ENCODE data around the gene ADAMTS18. TPM values are rescaled to one million over a fixed set of nuclear protein-coding genes. Genes with fewer than 3 reads are reported as not detected.

Gene ADAMTS18
- total and polyA plus RNA-seq, 9 of the 15 experiments (the other 6 are each of a cell fraction or from before 2014, with no cell fraction given), result not detected

- POLR2A ChIA-PET, result no interaction called here
- Histone ChIP-seq H2AFZ (ENCODE audit: low read depth, low read length) (no peak overlapping the region), H3K27me3 (ENCODE audit: control insufficient read depth in 2 of 2, insufficient read depth in 2 of 2, low read length in 2 of 2) (no peaks in the 10 kb centered on the region), H3K9me3 (replicated peaks; ENCODE audit: control insufficient read depth, insufficient read depth, low read depth, low read length) (no peaks in the 10 kb centered on the region), H3K9me1 (ENCODE audit: control insufficient read depth, insufficient read depth, low read length) (peaks cover 2% of the 10 kb centered on the region), H3K4me1 (replicated peaks in 1 of 2; ENCODE audit: control insufficient read depth in 2 of 2, insufficient read depth in 2 of 2, low read length in 2 of 2) (no peaks in the 10 kb centered on the region), H3K4me3 (no peak overlapping the region), H3K9ac (ENCODE audit: insufficient read depth in 1 of 2, low read depth in 2 of 2, low read length in 2 of 2) (no peak overlapping the region), H3K79me2 (ENCODE audit: control insufficient read depth, insufficient read depth, low read length) (no peaks in the 10 kb centered on the region), H3K27ac (ENCODE audit: extremely low read depth, low read depth, low read length) (no peak overlapping the region), H3K4me2 (ENCODE audit: insufficient read depth, low read length) (no peak overlapping the region), H3K36me3 (ENCODE audit: control insufficient read depth, insufficient read depth, low read length) (no peaks in the 10 kb centered on the region), H4K20me1 (replicated peaks; ENCODE audit: control insufficient read depth, insufficient read depth, low read length) (no peaks in the 10 kb centered on the region)
- BruUV-seq (replicated peaks), result no TSS peak
- CTCF ChIA-PET (ENCODE audit: low intra/inter-chr PET ratio), result no interaction called here
- intact Hi-C loops (cut with micrococcal nuclease), result no loop called here
- ATAC-seq (no peak), FAIRE-seq (no peak), DNase-seq (ENCODE audit: extremely low read depth in 1 of 4, low spot score in 3 of 4) (no peak)
- 0% methylated on average over 2 of the region's 2 CpGs for WGBS (ENCODE audit: insufficient coverage, low coverage, missing lambda C conversion rate)
- TF ChIP-seq PHF21A (IDR thresholded peaks at IDR 0.05; ENCODE audit: borderline replicate concordance, low read depth), result no peak
- TF ChIP-seq NFATC3 (IDR thresholded peaks at IDR 0.05), result no peak
- TF ChIP-seq ZBED1 (IDR thresholded peaks at IDR 0.05), result no peak
- no peak for TF ChIP-seq ZNF511 (CRISPR knock-in tag; IDR thresholded peaks at IDR 0.05)
- no peak for TF ChIP-seq CTCF (IDR thresholded peaks at IDR 0.05 in 2 of 3, conservative IDR thresholded peaks at IDR 0.05 in 1 of 3; ENCODE audit: insufficient read depth in 2 of 3, low read depth in 1 of 3, low read length in 3 of 3)
- TF ChIP-seq DLX4 (CRISPR knock-in tag; IDR thresholded peaks at IDR 0.05), result no peak
- TF ChIP-seq ZNF584 (CRISPR knock-in tag; IDR thresholded peaks at IDR 0.05; ENCODE audit: low read depth), result no peak
- no peak for TF ChIP-seq SNRNP70 (optimal IDR thresholded peaks at IDR 0.05; ENCODE audit: low read depth, low read length)
- no peak for TF ChIP-seq MECOM (CRISPR knock-in tag; IDR thresholded peaks at IDR 0.05)
- in situ Hi-C loops (cut with MboI), result no loop called here
Observed at GRCh38 chr16:77327717-77328116, 107.1 kb downstream of the ADAMTS18 start.
